NB4 (cell line): ENCODE results near the gene POU6F2.

Source experiments
- DNase-seq: peaks from one replicate; pipeline ENCODE4 v3.0.0; 2010; ENCODE audit warnings: low read depth
- H3K4me3 ChIP-seq: one replicate; pipeline ENCODE4 v1.5.1; 2011; ENCODE audit warnings: mild to moderate bottlenecking, low read depth, low read length, moderate library complexity
- MYC ChIP-seq: IDR thresholded peaks from 2 replicates; pipeline ENCODE4 v1.6.1; 2011; ENCODE audit warnings: low read depth, low read length
- POLR2A ChIP-seq: IDR thresholded peaks from 2 replicates; pipeline ENCODE4 v1.6.1; 2011; ENCODE audit warnings: mild to moderate bottlenecking; ENCODE audit not compliant: insufficient read length; ENCODE audit errors: extremely low read depth
- TF ChIP-seq, protein P1 (sequence below): IDR thresholded peaks from 2 replicates; pipeline ENCODE4 v1.6.1; 2011; ENCODE audit warnings: low read depth, low read length
- TF ChIP-seq, protein P2 (sequence below): IDR thresholded peaks from one replicate; pipeline ENCODE4 v1.5.1; 2012; ENCODE audit warnings: low read depth, low read length

Gene POU6F2

DNA sequence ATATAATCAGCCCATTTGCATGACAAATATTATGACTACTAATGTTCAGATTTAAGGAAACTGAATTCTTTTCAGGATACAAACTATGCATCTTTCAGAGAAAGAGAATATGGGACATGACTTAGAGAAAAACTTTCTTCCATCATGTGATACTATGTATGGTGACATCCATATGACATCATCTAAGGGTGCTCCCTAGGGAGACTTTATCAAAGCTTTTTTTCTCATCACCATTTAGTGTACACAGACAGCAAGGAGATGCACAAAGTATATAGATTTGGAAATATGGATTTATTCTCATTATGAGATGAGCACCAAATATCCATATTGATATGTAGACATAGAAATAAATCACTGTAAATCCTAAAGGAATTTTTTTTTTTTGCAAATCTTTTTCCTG lies 424.3 kb downstream of the POU6F2 start:
- TF ChIP-seq, protein P1, sequence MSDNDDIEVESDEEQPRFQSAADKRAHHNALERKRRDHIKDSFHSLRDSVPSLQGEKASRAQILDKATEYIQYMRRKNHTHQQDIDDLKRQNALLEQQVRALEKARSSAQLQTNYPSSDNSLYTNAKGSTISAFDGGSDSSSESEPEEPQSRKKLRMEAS, result no peak
- TF ChIP-seq, protein P2, sequence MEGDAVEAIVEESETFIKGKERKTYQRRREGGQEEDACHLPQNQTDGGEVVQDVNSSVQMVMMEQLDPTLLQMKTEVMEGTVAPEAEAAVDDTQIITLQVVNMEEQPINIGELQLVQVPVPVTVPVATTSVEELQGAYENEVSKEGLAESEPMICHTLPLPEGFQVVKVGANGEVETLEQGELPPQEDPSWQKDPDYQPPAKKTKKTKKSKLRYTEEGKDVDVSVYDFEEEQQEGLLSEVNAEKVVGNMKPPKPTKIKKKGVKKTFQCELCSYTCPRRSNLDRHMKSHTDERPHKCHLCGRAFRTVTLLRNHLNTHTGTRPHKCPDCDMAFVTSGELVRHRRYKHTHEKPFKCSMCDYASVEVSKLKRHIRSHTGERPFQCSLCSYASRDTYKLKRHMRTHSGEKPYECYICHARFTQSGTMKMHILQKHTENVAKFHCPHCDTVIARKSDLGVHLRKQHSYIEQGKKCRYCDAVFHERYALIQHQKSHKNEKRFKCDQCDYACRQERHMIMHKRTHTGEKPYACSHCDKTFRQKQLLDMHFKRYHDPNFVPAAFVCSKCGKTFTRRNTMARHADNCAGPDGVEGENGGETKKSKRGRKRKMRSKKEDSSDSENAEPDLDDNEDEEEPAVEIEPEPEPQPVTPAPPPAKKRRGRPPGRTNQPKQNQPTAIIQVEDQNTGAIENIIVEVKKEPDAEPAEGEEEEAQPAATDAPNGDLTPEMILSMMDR, result no peak
- TF ChIP-seq POLR2A, result no peak
- TF ChIP-seq MYC, result no peak
- DNase-seq, result no peak
- H3K4me3 ChIP-seq, result no peak overlapping the region

DNA sequence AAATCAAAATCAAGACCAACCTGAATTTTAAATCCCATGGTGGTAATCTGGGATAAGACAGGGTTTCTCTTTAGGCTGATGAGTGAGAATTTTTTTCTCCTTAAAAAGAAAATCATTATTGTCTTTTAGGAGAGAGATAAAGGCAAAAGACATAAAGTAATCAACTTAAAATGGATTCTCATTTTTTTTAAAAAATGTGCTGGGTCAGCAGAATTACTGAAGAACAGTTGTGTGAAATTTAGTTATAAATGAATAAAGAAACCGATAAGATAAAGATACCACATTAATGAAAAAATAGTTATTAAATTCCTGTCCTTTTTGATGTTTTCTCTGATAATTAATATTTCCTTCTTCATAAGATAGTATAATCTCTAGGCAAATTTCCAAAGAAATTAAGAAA lies 427.2 kb downstream of the POU6F2 start:
- H3K4me3 ChIP-seq, result no peak overlapping the region
- no peak for DNase-seq
- TF ChIP-seq POLR2A (no peak), MYC (no peak)
- TF ChIP-seq, protein P2, result no peak
- TF ChIP-seq, protein P1, result no peak

DNA sequence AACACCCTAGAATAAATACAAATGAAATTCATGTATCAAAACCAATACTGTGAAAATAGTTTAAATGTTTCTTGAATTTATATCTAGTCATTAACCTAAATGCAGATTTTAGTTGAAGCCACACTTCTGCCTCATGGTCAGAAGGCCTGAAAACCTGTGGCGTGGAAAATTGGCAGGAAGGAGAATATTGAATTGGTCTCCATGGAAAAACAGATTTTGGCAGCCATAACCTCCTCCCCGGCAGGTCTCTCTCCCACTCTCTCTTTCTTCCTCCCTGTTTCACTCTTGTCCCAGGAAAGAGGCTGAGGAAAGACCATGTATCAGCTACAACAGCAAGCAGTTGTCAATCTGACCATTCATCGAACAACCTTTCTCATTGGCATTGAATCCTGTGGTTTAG lies 427.9 kb downstream of the POU6F2 start:
- H3K4me3 ChIP-seq, result no peak overlapping the region
- TF ChIP-seq POLR2A (no peak), MYC (no peak)
- TF ChIP-seq, protein P2, result no peak
- TF ChIP-seq, protein P1, result no peak
- no peak for DNase-seq

DNA sequence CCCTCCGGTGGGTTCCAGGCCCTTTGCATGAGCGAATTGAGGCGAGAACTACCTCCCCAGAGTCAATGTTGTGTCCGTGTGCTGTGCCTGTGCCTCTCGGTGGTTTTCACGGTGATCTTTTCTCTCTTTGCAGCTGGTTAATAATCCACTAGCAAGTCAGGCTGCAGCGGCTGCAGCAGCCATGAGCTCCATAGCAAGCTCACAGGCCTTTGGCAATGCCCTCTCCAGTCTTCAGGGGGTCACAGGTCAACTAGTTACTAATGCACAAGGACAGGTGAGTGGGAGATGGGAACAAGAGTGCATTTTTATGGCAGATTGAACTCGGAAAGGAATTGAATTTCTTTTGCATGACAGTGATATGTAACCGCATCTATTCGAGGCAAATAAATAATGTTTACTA lies 428.8 kb downstream of the POU6F2 start:
- no peak overlapping the region for H3K4me3 ChIP-seq
- no peak for DNase-seq
- no peak for TF ChIP-seq MYC
- TF ChIP-seq, protein P1, result no peak
- TF ChIP-seq POLR2A, result no peak
- TF ChIP-seq, protein P2, result no peak

DNA sequence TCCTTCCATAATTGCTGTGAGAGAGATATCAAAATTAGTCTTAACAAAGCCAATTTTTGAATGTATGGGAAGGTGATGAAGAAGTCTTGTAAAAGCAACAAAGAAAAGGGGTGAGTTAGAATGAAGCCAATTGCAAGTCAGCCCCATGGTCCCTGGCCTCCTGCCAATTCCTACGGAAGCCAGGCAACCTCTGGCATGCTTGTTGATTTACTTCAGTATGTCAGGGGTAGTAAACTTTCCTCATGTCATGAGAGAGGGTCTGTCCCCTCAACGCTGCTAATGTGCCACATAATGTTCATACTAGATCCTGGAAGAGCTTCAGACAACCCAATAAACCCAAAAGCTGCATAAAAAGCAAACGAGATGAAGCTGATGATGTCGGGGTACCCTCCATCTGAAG lies 429.4 kb downstream of the POU6F2 start:
- DNase-seq, result no peak
- TF ChIP-seq POLR2A (no peak), MYC (no peak)
- TF ChIP-seq, protein P1, result no peak
- TF ChIP-seq, protein P2, result no peak
- no peak overlapping the region for H3K4me3 ChIP-seq

DNA sequence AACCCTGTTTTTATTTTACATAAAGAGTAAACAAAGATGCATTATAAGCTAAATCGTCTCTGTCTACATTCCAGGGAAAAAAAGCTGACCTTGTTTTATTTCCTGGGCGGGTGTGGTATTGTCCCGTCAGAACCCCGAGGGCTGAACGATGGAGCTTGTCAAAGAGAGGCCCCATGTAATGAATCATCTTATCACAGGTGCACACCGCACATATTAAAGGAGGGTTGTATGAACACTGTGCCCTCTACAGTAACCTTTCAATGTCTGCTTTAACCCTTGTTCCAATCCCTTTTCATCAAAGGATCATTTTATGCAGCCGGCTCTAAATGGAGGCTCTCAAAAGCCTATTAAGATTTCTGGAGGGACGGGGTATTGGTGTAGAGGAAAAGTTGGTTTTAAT lies 430.0 kb downstream of the POU6F2 start:
- H3K4me3 ChIP-seq, result no peak overlapping the region
- TF ChIP-seq POLR2A (no peak), MYC (no peak)
- TF ChIP-seq, protein P1, result no peak
- TF ChIP-seq, protein P2, result no peak
- DNase-seq, result no peak
